HG02970 (cell line): ENCODE measurements around the gene NCBP1.
"Not testable (repeated sequence)": the region's sequence is repeated elsewhere in the genome, so short reads cannot be mapped to it uniquely, and the experiment has no call there.

ENCODE experiments used
- ATAC-seq: cut with Tn5 transposase; IDR thresholded peaks from one replicate; pipeline ENCODE4 v1.9.1; 2021; ENCODE audit warnings: mild to moderate bottlenecking, moderate library complexity, moderate number of reproducible peaks; ENCODE audit not compliant: unreplicated experiment, low FRiP score

NCBP1 gene

GRCh38 chr9:97670586-97670985 lies 37.0 kb downstream of the NCBP1 start:
- no peak for ATAC-seq

GRCh38 chr9:97672403-97672802 lies 38.8 kb downstream of the NCBP1 start:
- ATAC-seq = no peak

- no peak for ATAC-seq
These were observed 40.3 kb downstream of the NCBP1 start for GRCh38 chr9:97673922-97674321.

- ATAC-seq = no peak
These were observed 42.0 kb downstream of the NCBP1 start for GRCh38 chr9:97675655-97676054.

GRCh38 chr9:97682242-97682641 lies 48.6 kb downstream of the NCBP1 start:
- ATAC-seq = no peak

GRCh38 chr9:97688654-97689053 lies 55.0 kb downstream of the NCBP1 start:
- ATAC-seq = no peak

- ATAC-seq = no peak
These were observed 56.0 kb downstream of the NCBP1 start for GRCh38 chr9:97689401-97690180.

GRCh38 chr9:97694769-97695168 lies 61.1 kb downstream of the NCBP1 start:
- no peak for ATAC-seq

GRCh38 chr9:97695390-97695789 lies 61.8 kb downstream of the NCBP1 start:
- ATAC-seq = no peak

- ATAC-seq = no peak
These were observed 62.6 kb downstream of the NCBP1 start for GRCh38 chr9:97695995-97696802.

- peak; percentile 94 for ATAC-seq
These were observed 63.4 kb downstream of the NCBP1 start, which contains the start of gene XPA for GRCh38 chr9:97696803-97697601. Gene XPA, minus strand, starts transcription at chr9:97697340. Its CDS starts 48 bp downstream, at chr9:97697292.

- ATAC-seq = no peak
These were observed 64.2 kb downstream of the NCBP1 start for GRCh38 chr9:97697837-97698236.

GRCh38 chr9:97698865-97699264 lies 65.2 kb downstream of the NCBP1 start:
- ATAC-seq = no peak

- ATAC-seq = not testable (repeated sequence)
These were observed 65.7 kb downstream of the NCBP1 start for GRCh38 chr9:97699281-97699680.

- not testable (repeated sequence) for ATAC-seq
These were observed 66.2 kb downstream of the NCBP1 start for GRCh38 chr9:97699824-97700223.

- ATAC-seq = no peak
These were observed 70.1 kb downstream of the NCBP1 start for GRCh38 chr9:97703437-97704344.

- ATAC-seq = no peak
These were observed 70.7 kb downstream of the NCBP1 start for GRCh38 chr9:97704345-97704677.

- ATAC-seq = no peak
These were observed 71.2 kb downstream of the NCBP1 start for GRCh38 chr9:97704851-97705250.

- ATAC-seq = no peak
These were observed 71.8 kb downstream of the NCBP1 start for GRCh38 chr9:97705354-97705950.
